Esophagus muscularis mucosa (tissue), 4 donors: ENCODE measurements around the gene CIAO1. TPM values are rescaled to one million over a fixed set of nuclear protein-coding genes. Genes with fewer than 3 reads are reported as not detected.

Source experiments
- DNase-seq: peaks from one replicate; pipeline ENCODE4 v3.0.0-alpha.2; 2017; ENCODE audit errors: extremely low spot score
- H3K27ac ChIP-seq, 4 donors: fragments of 200-600 bp; sonication (generic); replicated peaks in 1 of 4; 1 replicate in 3 of 4; 2 replicates in 1 of 4; pipeline ENCODE4 v1.5.1; 2016 to 2019; ENCODE audit warnings: mild to moderate bottlenecking in 1 of 4
- H3K27me3 ChIP-seq, 4 donors: fragments of 200-600 bp; sonication (generic); one replicate each; pipeline versions ENCODE4 v1.5.1 to v1.6.0; 2016 to 2019
- H3K36me3 ChIP-seq, 4 donors: fragments of 200-600 bp; sonication (generic); one replicate each; pipeline ENCODE4 v1.5.1; 2016 to 2019
- H3K4me1 ChIP-seq, 4 donors: fragments of 200-600 bp; sonication (generic); one replicate each; pipeline ENCODE4 v1.5.1; 2016 to 2019
- H3K4me3 ChIP-seq, 4 donors: fragments of 200-600 bp; sonication (generic); 1 replicate in 2 of 4; 2 replicates in 2 of 4; pipeline ENCODE4 v1.5.1; 2016 to 2019; ENCODE audit warnings: mild to moderate bottlenecking in 4 of 4, moderate library complexity in 1 of 4
- H3K9me3 ChIP-seq, 4 donors: fragments of 200-600 bp; sonication (generic); 1 replicate in 3 of 4; 2 replicates in 1 of 4; pipeline ENCODE4 v1.5.1; 2016 to 2019
- CTCF ChIP-seq, 3 experiments: fragments of 200-600 bp in 2 of 3; fragments of 450-650 bp in 1 of 3; sonication (generic) in 2 of 3; IDR thresholded peaks; one replicate each; pipeline ENCODE4 v1.5.1; 2017 to 2019; ENCODE audit warnings: antibody characterized with exemption in 3 of 3, mild to moderate bottlenecking in 2 of 3, moderate library complexity in 1 of 3
- EP300 ChIP-seq: sonication (generic); formaldehyde crosslinking; IDR thresholded peaks from one replicate; pipeline ENCODE4 v1.6.1; 2017; ENCODE audit warnings: antibody characterized with exemption
- POLR2A ChIP-seq: fragments of 450-650 bp; IDR thresholded peaks from one replicate; pipeline ENCODE4 v1.6.1; 2017; ENCODE audit warnings: antibody characterized with exemption, moderate library complexity, mild to moderate bottlenecking, low read depth
- POLR2AphosphoS5 ChIP-seq, 2 donors: sonication (generic); formaldehyde crosslinking; IDR thresholded peaks; one replicate each; pipeline ENCODE4 v1.6.1; 2017; ENCODE audit warnings: antibody characterized with exemption in 2 of 2
- WGBS: methylation state at CpG from one replicate; pipeline ENCODE4 v1.1.5; 2018; 5-methylcytosine and 5-hydroxymethylcytosine counted together
- intact Hi-C: fragments of 100-400 bp; cut with DNase I; formaldehyde crosslinking; loops from one replicate; pipeline ENCODE4 v1.15.1; 2023
- total RNA-seq, 4 donors: library from RNA; depleted of rRNA; stranded (reverse); fragments of >200 nt; gene quantifications; one replicate each; pipeline versions ENCODE4 v1.1.0 to v1.2.1, GENCODE V29; 2016

CIAO1 gene
- total RNA-seq, 4 donors from 2014 or later: 76.4 to 101 (median 92.5) TPM

- TF ChIP-seq EP300 (no peak), POLR2AphosphoS5 (IDR thresholded peaks at IDR 0.05) (no peak), CTCF (IDR thresholded peaks at IDR 0.05) (no peak), POLR2A (no peak)
- no peaks in the 10 kb centered on the region for H3K27me3 ChIP-seq
- no peaks in the 10 kb centered on the region for H3K9me3 ChIP-seq
- intact Hi-C loops: no loop called here
- H3K4me3 ChIP-seq: no peak overlapping the region
- 97% methylated on average over 4 of the region's 4 CpGs for WGBS
- no peak overlapping the region for H3K27ac ChIP-seq
- no peaks in the 10 kb centered on the region for H3K36me3 ChIP-seq
- DNase-seq: no peak
- H3K4me1 ChIP-seq: no peaks in the 10 kb centered on the region
Measured at GRCh38 chr2:96231316-96231715, 34.7 kb upstream of the CIAO1 start.

GRCh38 chr2:96233436-96233835, 32.6 kb upstream of the CIAO1 start:
- TF ChIP-seq CTCF (IDR thresholded peaks at IDR 0.05) (no peak), POLR2A (no peak)
- no peak for DNase-seq
- peaks cover 0 to 8% (median 0%) of the 10 kb centered on the region in 4 donors for H3K36me3 ChIP-seq
- intact Hi-C loops: no loop called here
- no peak overlapping the region for H3K27ac ChIP-seq
- H3K4me3 ChIP-seq: no peak overlapping the region
- WGBS: 93% methylated on average over 6 of the region's 6 CpGs
- no peaks in the 10 kb centered on the region for H3K9me3 ChIP-seq
- H3K4me1 ChIP-seq: no peaks in the 10 kb centered on the region
- H3K27me3 ChIP-seq: no peaks in the 10 kb centered on the region

GRCh38 chr2:96233880-96234316, 32.1 kb upstream of the CIAO1 start:
- intact Hi-C loops: no loop called here
- Histone ChIP-seq H3K9me3 (no peaks in the 10 kb centered on the region), H3K4me1 (no peaks in the 10 kb centered on the region), H3K4me3 (no peak overlapping the region), H3K27ac (no peak overlapping the region), H3K27me3 (no peaks in the 10 kb centered on the region), H3K36me3 (peaks cover 0 to 10% (median 0%) of the 10 kb centered on the region in 4 donors)
- TF ChIP-seq POLR2AphosphoS5 (IDR thresholded peaks at IDR 0.05) (no peak), POLR2A (no peak), CTCF (IDR thresholded peaks at IDR 0.05) (no peak), EP300 (no peak)
- 85% methylated on average over 4 of the region's 4 CpGs for WGBS
- DNase-seq: no peak

GRCh38 chr2:96236882-96237281, 29.1 kb upstream of the CIAO1 start:
- intact Hi-C loops: no loop called here
- DNase-seq: no peak
- H3K4me1 ChIP-seq: peaks cover 0 to 22% (median 3%) of the 10 kb centered on the region in 4 donors
- no peaks in the 10 kb centered on the region for H3K9me3 ChIP-seq
- TF ChIP-seq POLR2A (no peak), CTCF (IDR thresholded peaks at IDR 0.05) (no peak), EP300 (no peak), POLR2AphosphoS5 (IDR thresholded peaks at IDR 0.05) (no peak)
- H3K27me3 ChIP-seq: no peaks in the 10 kb centered on the region
- H3K4me3 ChIP-seq: no peak overlapping the region
- WGBS: 100% methylated on average over 1 of the region's 1 CpG
- H3K36me3 ChIP-seq: peaks cover 0 to 23% (median 7%) of the 10 kb centered on the region in 4 donors
- no peak overlapping the region for H3K27ac ChIP-seq

- H3K27ac ChIP-seq: no peak overlapping the region
- TF ChIP-seq EP300 (no peak), POLR2A (no peak), CTCF (IDR thresholded peaks at IDR 0.05) (no peak), POLR2AphosphoS5 (IDR thresholded peaks at IDR 0.05) (no peak)
- no peaks in the 10 kb centered on the region for H3K9me3 ChIP-seq
- WGBS: 93% methylated on average over 3 of the region's 3 CpGs
- H3K4me3 ChIP-seq: no peak overlapping the region
- peaks cover 0 to 30% (median 4%) of the 10 kb centered on the region in 4 donors for H3K4me1 ChIP-seq
- H3K27me3 ChIP-seq: no peaks in the 10 kb centered on the region
- intact Hi-C loops: no loop called here
- DNase-seq: no peak
- peaks cover 0 to 23% (median 7%) of the 10 kb centered on the region in 4 donors for H3K36me3 ChIP-seq
Measured at GRCh38 chr2:96238266-96238665, 27.8 kb upstream of the CIAO1 start.
